ENCODE results near the gene SUSD1. TPM values are rescaled to one million over a fixed set of nuclear protein-coding genes. Genes with fewer than 3 reads are reported as not detected.

SUSD1 gene
- total and polyA plus RNA-seq, 4 donors, result 1.2 to 19.0 (median 3.2) TPM

GRCh38 chr9:112104901-112105300 lies 70.2 kb downstream of the SUSD1 start:
- Histone ChIP-seq H3K27ac (ENCODE audit: low read depth in 1 of 2, low read length in 2 of 2) (no peak overlapping the region), H3K4me3 (ENCODE audit: low read depth in 1 of 3, low read length in 3 of 3) (no peak overlapping the region), H3K36me3 (ENCODE audit: control insufficient read depth in 4 of 4, insufficient read depth in 3 of 4, low read depth in 1 of 4, low read length in 3 of 4) (no peaks in the 10 kb centered on the region), H3K9me3 (ENCODE audit: control insufficient read depth in 4 of 4, low read length in 3 of 4) (no peaks in the 10 kb centered on the region), H3K27me3 (ENCODE audit: control insufficient read depth in 4 of 4, insufficient read depth in 4 of 4, low read length in 3 of 4) (no peaks in the 10 kb centered on the region), H3K4me1 (ENCODE audit: control insufficient read depth in 4 of 4, insufficient read depth in 4 of 4, low read length in 3 of 4) (no peaks in the 10 kb centered on the region), H3K9ac (ENCODE audit: low read depth in 1 of 2, low read length in 2 of 2) (no peak overlapping the region)
- no peak for TF ChIP-seq EGR1 (IDR thresholded peaks at IDR 0.05; ENCODE audit: low read depth in 2 of 2)
- no peak for TF ChIP-seq CTCF (IDR thresholded peaks at IDR 0.05; ENCODE audit: low read depth, low read length, missing input control)
- TF ChIP-seq, protein P1, sequence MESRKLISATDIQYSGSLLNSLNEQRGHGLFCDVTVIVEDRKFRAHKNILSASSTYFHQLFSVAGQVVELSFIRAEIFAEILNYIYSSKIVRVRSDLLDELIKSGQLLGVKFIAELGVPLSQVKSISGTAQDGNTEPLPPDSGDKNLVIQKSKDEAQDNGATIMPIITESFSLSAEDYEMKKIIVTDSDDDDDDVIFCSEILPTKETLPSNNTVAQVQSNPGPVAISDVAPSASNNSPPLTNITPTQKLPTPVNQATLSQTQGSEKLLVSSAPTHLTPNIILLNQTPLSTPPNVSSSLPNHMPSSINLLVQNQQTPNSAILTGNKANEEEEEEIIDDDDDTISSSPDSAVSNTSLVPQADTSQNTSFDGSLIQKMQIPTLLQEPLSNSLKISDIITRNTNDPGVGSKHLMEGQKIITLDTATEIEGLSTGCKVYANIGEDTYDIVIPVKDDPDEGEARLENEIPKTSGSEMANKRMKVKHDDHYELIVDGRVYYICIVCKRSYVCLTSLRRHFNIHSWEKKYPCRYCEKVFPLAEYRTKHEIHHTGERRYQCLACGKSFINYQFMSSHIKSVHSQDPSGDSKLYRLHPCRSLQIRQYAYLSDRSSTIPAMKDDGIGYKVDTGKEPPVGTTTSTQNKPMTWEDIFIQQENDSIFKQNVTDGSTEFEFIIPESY (IDR thresholded peaks at IDR 0.05), result no peak
- no peak for DNase-seq (ENCODE audit: low spot score)
- 80% methylated on average over 4 of the region's 4 CpGs for WGBS

GRCh38 chr9:112104401-112104800 lies 70.7 kb downstream of the SUSD1 start:
- no peaks in the 10 kb centered on the region for H3K9me3 ChIP-seq (ENCODE audit: control insufficient read depth in 4 of 4, low read length in 3 of 4)
- H3K4me1 ChIP-seq (ENCODE audit: control insufficient read depth in 4 of 4, insufficient read depth in 4 of 4, low read length in 3 of 4), result no peaks in the 10 kb centered on the region
- H3K27ac ChIP-seq (ENCODE audit: low read depth in 1 of 2, low read length in 2 of 2), result no peak overlapping the region
- H3K27me3 ChIP-seq (ENCODE audit: control insufficient read depth in 4 of 4, insufficient read depth in 4 of 4, low read length in 3 of 4), result no peaks in the 10 kb centered on the region
- H3K9ac ChIP-seq (ENCODE audit: low read depth in 1 of 2, low read length in 2 of 2), result no peak overlapping the region
- WGBS, result 91% methylated on average over 2 of the region's 2 CpGs
- no peak for DNase-seq (ENCODE audit: low spot score)
- H3K36me3 ChIP-seq (ENCODE audit: control insufficient read depth in 4 of 4, insufficient read depth in 3 of 4, low read depth in 1 of 4, low read length in 3 of 4), result no peaks in the 10 kb centered on the region
- no peak overlapping the region for H3K4me3 ChIP-seq (ENCODE audit: low read depth in 1 of 3, low read length in 3 of 3)
- TF ChIP-seq TAF1 (conservative IDR thresholded peaks at IDR 0.05) (no peak), FOXA2 (IDR thresholded peaks at IDR 0.05) (no peak), HNF4G (IDR thresholded peaks at IDR 0.05) (no peak), EGR1 (IDR thresholded peaks at IDR 0.05; ENCODE audit: low read depth in 2 of 2) (no peak)

DNA sequence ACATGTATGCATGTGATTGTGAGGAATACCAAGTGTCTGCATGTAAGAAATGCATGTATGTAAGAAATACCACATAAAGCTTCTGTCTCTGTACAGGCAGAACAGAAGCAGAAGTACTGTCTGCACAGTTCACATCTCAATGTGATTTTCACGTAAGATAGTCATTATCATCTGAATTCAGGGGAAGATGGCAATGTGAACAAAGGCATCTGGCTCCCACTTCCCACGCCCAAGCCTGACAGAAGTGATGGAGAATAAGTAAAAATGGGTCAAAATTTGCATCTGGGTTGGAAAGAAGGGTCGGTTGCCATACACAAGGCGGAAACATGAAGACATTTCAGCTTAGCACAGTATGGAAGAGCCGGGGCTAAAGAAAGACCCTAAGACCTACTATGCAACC lies 71.7 kb downstream of the SUSD1 start:
- H3K9me3 ChIP-seq (ENCODE audit: control insufficient read depth in 4 of 4, low read length in 3 of 4), result no peaks in the 10 kb centered on the region
- DNase-seq (ENCODE audit: low spot score), result no peak
- H3K4me1 ChIP-seq (ENCODE audit: control insufficient read depth in 4 of 4, insufficient read depth in 4 of 4, low read length in 3 of 4), result no peaks in the 10 kb centered on the region
- H3K27me3 ChIP-seq (ENCODE audit: control insufficient read depth in 4 of 4, insufficient read depth in 4 of 4, low read length in 3 of 4), result no peaks in the 10 kb centered on the region
- no peak overlapping the region for H3K4me3 ChIP-seq (ENCODE audit: low read depth in 1 of 3, low read length in 3 of 3)
- H3K27ac ChIP-seq (ENCODE audit: low read depth in 1 of 2, low read length in 2 of 2), result no peak overlapping the region
- WGBS, result 93% methylated on average over 5 of the region's 5 CpGs
- no peak overlapping the region for H3K9ac ChIP-seq (ENCODE audit: low read depth in 1 of 2, low read length in 2 of 2)
- H3K36me3 ChIP-seq (ENCODE audit: control insufficient read depth in 4 of 4, insufficient read depth in 3 of 4, low read depth in 1 of 4, low read length in 3 of 4), result no peaks in the 10 kb centered on the region
- TF ChIP-seq GABPA (IDR thresholded peaks at IDR 0.05 in 1 of 2, conservative IDR thresholded peaks at IDR 0.05 in 1 of 2) (no peak), HNF4G (IDR thresholded peaks at IDR 0.05) (no peak), CTCF (IDR thresholded peaks at IDR 0.05; ENCODE audit: low read depth, low read length, missing input control) (no peak), FOXA2 (IDR thresholded peaks at IDR 0.05) (no peak), FOXA1 (IDR thresholded peaks at IDR 0.05) (no peak), REST (IDR thresholded peaks at IDR 0.05) (no peak), YY1 (IDR thresholded peaks at IDR 0.05) (no peak), NR2F2 (IDR thresholded peaks at IDR 0.05) (no peak), MAX (IDR thresholded peaks at IDR 0.05) (no peak), RXRA (IDR thresholded peaks at IDR 0.05) (no peak), RAD21 (IDR thresholded peaks at IDR 0.05) (no peak), EGR1 (IDR thresholded peaks at IDR 0.05; ENCODE audit: low read depth in 2 of 2) (no peak)
- TF ChIP-seq, protein P1 (IDR thresholded peaks at IDR 0.05), result no peak
- TF ChIP-seq, protein P2, sequence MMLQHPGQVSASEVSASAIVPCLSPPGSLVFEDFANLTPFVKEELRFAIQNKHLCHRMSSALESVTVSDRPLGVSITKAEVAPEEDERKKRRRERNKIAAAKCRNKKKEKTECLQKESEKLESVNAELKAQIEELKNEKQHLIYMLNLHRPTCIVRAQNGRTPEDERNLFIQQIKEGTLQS (IDR thresholded peaks at IDR 0.05), result no peak

Data from liver (tissue), 9 donors.